ENCODE data around the gene PSMA6. TPM values are rescaled to one million over a fixed set of nuclear protein-coding genes. Genes with fewer than 3 reads are reported as not detected.

Gene PSMA6
- total and polyA plus RNA-seq, 2 experiments from 2014 or later = 216 to 296 TPM

DNA sequence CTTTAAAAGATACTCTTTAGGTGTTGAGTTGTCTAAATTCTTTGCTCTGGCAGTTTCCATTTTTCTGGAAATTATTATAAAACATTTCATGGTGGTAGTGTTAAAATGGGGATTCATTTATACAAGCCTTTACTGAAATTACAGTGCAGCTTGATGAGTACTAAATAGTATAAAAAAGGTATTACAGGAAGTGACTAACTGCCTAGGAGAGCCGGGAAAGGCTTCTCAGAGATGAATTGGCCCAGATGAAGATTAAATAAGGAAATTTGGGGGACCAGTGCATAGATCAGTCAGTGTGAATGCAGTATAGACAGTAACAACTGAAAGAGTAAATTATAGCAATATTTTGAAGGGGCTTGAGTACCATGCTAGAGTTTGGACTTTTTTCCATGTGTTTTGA is 7.5 kb downstream of the PSMA6 start:
- H3K79me2 ChIP-seq (replicated peaks; ENCODE audit: insufficient read depth) = peaks cover 100% of the 10 kb centered on the region
- no peaks in the 10 kb centered on the region for H3F3A ChIP-seq (replicated peaks; ENCODE audit: low read depth)
- H4K20me1 ChIP-seq (replicated peaks; ENCODE audit: insufficient read depth) = peaks cover 17% of the 10 kb centered on the region; the same call in 1 of the 2 replicates
- H3K36me3 Mint-ChIP-seq (ENCODE audit: low read depth) = peaks cover 18% of the 10 kb centered on the region
- no peak overlapping the region for H3K4me3 Mint-ChIP-seq
- no peak overlapping the region for H2AFZ ChIP-seq
- no peak overlapping the region for H3K4me3 ChIP-seq
- TF ChIP-seq CTCF (conservative IDR thresholded peaks at IDR 0.05; ENCODE audit: low read depth in 2 of 2) (no peak), EZH2phosphoT487 (IDR thresholded peaks at IDR 0.05; ENCODE audit: unreplicated experiment) (no peak), CREB1 (CRISPR knock-in tag; IDR thresholded peaks at IDR 0.05; ENCODE audit: low read depth) (no peak), EZH2 (IDR thresholded peaks at IDR 0.05; ENCODE audit: low read depth, unreplicated experiment) (no peak), NANOG (IDR thresholded peaks at IDR 0.05; ENCODE audit: borderline replicate concordance) (no peak), POLR2AphosphoS5 (IDR thresholded peaks at IDR 0.05; ENCODE audit: low read depth) (no peak), JUNB (IDR thresholded peaks at IDR 0.05; ENCODE audit: unreplicated experiment) (no peak), ETS1 (IDR thresholded peaks at IDR 0.05) (no peak)
- TF ChIP-seq, protein P1, sequence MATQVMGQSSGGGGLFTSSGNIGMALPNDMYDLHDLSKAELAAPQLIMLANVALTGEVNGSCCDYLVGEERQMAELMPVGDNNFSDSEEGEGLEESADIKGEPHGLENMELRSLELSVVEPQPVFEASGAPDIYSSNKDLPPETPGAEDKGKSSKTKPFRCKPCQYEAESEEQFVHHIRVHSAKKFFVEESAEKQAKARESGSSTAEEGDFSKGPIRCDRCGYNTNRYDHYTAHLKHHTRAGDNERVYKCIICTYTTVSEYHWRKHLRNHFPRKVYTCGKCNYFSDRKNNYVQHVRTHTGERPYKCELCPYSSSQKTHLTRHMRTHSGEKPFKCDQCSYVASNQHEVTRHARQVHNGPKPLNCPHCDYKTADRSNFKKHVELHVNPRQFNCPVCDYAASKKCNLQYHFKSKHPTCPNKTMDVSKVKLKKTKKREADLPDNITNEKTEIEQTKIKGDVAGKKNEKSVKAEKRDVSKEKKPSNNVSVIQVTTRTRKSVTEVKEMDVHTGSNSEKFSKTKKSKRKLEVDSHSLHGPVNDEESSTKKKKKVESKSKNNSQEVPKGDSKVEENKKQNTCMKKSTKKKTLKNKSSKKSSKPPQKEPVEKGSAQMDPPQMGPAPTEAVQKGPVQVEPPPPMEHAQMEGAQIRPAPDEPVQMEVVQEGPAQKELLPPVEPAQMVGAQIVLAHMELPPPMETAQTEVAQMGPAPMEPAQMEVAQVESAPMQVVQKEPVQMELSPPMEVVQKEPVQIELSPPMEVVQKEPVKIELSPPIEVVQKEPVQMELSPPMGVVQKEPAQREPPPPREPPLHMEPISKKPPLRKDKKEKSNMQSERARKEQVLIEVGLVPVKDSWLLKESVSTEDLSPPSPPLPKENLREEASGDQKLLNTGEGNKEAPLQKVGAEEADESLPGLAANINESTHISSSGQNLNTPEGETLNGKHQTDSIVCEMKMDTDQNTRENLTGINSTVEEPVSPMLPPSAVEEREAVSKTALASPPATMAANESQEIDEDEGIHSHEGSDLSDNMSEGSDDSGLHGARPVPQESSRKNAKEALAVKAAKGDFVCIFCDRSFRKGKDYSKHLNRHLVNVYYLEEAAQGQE (IDR thresholded peaks at IDR 0.05; ENCODE audit: unreplicated experiment) = no peak
- TF ChIP-seq, protein P2, sequence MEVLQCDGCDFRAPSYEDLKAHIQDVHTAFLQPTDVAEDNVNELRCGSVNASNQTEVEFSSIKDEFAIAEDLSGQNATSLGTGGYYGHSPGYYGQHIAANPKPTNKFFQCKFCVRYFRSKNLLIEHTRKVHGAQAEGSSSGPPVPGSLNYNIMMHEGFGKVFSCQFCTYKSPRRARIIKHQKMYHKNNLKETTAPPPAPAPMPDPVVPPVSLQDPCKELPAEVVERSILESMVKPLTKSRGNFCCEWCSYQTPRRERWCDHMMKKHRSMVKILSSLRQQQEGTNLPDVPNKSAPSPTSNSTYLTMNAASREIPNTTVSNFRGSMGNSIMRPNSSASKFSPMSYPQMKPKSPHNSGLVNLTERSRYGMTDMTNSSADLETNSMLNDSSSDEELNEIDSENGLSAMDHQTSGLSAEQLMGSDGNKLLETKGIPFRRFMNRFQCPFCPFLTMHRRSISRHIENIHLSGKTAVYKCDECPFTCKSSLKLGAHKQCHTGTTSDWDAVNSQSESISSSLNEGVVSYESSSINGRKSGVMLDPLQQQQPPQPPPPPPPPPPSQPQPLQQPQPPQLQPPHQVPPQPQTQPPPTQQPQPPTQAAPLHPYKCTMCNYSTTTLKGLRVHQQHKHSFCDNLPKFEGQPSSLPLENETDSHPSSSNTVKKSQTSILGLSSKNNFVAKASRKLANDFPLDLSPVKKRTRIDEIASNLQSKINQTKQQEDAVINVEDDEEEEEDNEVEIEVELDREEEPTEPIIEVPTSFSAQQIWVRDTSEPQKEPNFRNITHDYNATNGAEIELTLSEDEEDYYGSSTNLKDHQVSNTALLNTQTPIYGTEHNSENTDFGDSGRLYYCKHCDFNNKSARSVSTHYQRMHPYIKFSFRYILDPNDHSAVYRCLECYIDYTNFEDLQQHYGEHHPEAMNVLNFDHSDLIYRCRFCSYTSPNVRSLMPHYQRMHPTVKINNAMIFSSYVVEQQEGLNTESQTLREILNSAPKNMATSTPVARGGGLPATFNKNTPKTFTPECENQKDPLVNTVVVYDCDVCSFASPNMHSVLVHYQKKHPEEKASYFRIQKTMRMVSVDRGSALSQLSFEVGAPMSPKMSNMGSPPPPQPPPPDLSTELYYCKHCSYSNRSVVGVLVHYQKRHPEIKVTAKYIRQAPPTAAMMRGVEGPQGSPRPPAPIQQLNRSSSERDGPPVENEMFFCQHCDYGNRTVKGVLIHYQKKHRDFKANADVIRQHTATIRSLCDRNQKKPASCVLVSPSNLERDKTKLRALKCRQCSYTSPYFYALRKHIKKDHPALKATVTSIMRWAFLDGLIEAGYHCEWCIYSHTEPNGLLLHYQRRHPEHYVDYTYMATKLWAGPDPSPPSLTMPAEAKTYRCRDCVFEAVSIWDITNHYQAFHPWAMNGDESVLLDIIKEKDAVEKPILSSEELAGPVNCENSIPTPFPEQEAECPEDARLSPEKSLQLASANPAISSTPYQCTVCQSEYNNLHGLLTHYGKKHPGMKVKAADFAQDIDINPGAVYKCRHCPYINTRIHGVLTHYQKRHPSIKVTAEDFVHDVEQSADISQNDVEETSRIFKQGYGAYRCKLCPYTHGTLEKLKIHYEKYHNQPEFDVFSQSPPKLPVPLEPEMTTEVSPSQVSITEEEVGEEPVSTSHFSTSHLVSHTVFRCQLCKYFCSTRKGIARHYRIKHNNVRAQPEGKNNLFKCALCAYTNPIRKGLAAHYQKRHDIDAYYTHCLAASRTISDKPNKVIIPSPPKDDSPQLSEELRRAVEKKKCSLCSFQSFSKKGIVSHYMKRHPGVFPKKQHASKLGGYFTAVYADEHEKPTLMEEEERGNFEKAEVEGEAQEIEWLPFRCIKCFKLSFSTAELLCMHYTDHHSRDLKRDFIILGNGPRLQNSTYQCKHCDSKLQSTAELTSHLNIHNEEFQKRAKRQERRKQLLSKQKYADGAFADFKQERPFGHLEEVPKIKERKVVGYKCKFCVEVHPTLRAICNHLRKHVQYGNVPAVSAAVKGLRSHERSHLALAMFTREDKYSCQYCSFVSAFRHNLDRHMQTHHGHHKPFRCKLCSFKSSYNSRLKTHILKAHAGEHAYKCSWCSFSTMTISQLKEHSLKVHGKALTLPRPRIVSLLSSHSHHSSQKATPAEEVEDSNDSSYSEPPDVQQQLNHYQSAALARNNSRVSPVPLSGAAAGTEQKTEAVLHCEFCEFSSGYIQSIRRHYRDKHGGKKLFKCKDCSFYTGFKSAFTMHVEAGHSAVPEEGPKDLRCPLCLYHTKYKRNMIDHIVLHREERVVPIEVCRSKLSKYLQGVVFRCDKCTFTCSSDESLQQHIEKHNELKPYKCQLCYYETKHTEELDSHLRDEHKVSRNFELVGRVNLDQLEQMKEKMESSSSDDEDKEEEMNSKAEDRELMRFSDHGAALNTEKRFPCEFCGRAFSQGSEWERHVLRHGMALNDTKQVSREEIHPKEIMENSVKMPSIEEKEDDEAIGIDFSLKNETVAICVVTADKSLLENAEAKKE (CRISPR knock-in tag; IDR thresholded peaks at IDR 0.05) = no peak
- DNase-seq (ENCODE audit: low spot score) (no peak), ATAC-seq (no peak)
- H3K4me1 Mint-ChIP-seq = peaks cover 17% of the 10 kb centered on the region; the same call in 2 of the 3 replicates
- peaks cover 7% of the 10 kb centered on the region for H3K4me1 ChIP-seq (ENCODE audit: insufficient read depth)
- no peaks in the 10 kb centered on the region for H3K9me3 Mint-ChIP-seq
- no peak overlapping the region; the same call in 1 of the 2 replicates for H3K27ac Mint-ChIP-seq
- no peak overlapping the region for H3K4me2 ChIP-seq
- H3K27me3 ChIP-seq (ENCODE audit: insufficient read depth) = no peaks in the 10 kb centered on the region
- no peaks in the 10 kb centered on the region for H3K27me3 Mint-ChIP-seq (ENCODE audit: insufficient read depth, low read depth, poor library complexity)
- no peaks in the 10 kb centered on the region for H3K36me3 ChIP-seq (ENCODE audit: insufficient read depth)
- peak overlapping the region; percentile 9; the same call in 1 of the 2 replicates for H3K27ac ChIP-seq (ENCODE audit: low read depth)
- no peaks in the 10 kb centered on the region for H3K9me2 ChIP-seq (ENCODE audit: insufficient read depth)

Measured in GM23338 (cell line).